HG03354 (cell line): Measurements from ENCODE around the gene PRM1.
"Not testable (repeated sequence)": the region's sequence is repeated elsewhere in the genome, so short reads cannot be mapped to it uniquely, and the experiment has no call there.

Experiments
- ATAC-seq: cut with Tn5 transposase; IDR thresholded peaks from one replicate; pipeline ENCODE4 v1.9.1; 2021; ENCODE audit warnings: mild to moderate bottlenecking; ENCODE audit not compliant: unreplicated experiment, poor library complexity, severe bottlenecking

The PRM1 gene

DNA sequence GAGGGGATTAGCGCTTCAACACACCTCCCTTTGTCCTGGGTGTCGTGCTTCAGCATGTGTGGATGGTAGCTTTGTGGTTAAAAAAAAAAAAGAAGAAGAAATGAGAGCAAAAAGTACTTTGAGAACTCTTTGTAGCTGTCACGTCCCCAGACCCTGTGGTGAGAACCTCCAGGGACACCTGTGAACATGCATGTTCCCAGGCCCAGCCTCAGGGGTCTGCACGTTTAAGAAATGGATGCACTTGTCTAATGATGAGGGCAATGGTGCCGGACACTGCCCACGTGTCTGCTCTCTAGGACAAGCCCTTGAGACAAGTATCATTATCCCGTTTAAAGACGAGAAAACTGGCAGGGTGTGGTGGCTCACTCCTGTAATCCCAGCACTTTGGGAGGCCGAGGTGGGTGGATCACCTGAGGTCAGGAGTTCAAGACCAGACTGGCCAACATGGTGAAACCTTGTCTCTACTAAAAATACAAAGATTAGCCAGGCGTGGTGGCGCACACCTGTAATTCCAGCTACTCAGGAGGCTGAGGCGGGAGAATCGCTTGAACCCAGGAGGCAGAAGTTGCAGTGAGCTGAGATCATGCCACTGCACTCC lies 17.9 kb upstream of the PRM1 start:
- not testable (repeated sequence) for ATAC-seq

DNA sequence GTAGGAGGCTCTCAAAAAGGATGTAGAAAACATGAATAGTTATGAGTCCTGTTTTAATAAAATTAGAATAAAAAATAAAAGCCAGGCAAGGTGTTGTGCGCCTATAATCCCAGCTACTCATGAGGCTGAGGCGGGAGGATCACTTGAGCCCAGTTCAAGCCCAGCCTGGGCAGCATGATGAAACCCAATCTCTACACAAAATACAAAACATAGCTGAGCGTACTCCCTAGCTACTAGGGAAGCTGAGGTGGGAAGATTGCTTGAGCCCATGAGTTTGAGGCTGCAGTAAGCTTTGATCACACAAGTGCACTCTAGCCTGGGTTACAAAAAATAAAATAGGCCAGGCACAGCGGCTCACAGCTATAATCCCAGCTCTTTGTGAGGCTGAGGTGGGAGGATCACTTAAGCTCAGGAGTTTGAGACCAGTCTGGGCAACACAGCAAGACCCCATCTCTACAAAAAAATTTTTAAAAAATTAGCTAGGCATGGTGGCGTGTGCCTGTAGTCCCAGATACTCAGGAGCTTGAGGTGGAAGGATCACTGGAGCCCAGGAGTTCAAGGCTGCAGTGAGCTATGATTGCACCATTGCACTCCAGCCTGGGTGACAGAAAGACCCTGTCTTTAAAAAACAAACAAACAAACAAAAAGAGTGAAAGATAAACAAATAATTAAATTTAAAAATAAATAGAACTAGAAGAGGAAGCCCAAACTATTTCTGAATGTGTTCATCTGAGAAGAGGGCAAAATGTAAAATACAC lies 17.2 kb upstream of the PRM1 start:
- no peak for ATAC-seq

DNA sequence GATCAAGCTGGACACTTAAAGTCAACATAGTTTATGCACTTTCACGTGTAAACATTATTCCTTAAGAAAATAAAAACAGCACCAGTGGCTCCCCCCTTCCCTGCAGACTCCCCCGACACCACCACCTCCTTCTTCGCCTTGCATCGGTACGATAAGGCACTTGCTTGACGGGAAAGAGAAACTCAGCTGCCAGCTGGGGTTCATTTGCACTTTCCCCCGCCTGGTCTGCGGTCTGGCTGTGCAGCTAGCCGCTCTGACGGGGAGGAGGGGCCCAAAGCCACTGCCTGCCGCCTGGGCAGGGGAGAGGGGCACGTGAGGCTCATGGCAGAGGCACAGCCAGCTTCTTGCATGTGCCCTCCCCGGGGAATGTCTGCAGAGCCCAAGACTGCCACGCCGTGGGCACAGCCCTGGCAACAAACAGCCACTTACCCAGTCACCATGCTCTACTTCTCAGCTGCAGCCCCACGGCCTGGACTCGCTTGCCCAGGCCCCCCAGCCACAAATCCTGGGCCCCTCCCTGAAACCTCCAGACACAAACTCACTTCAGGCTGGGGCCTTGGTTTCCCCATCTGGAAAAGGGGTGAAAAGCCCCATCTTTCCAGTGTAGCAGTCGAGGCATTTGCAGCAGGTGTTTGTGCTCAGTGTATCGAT lies 16.5 kb upstream of the PRM1 start:
- ATAC-seq: peak; percentile 82

DNA sequence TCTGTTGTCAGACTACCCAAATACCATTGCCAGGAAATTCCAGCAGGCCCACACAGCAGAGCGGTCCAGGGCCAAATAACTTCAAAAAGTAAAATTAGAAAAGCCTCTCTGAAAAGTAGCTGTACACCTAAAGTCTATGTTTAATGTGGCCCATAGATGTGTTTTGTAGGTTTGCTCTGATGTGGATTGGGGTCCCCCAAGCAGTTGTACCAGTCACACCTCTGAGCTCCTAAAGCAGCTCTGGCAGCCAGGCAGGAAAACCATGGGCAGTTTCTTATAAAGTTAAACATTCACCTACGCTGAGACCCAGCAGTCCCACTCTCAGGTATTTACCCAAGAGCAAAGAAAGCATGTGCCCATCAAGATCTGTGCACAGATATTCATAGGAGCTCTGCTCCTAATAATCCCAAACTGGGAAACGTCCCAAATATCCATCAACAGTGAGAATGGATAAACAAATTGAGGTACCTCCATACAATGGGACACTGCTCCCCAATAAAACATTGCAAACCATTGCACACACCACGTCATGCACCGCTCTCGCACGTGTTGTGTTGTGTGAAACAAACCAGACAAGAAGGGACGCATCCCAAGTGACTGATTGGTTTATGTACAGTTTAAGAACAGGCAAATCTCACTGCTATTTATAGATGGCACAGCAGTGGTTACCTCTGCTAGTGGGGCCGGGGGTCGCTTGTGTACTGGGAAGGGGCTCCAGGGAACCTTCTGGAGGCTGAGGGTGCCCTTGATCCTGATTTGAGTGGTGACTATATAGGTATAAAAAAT lies 15.8 kb upstream of the PRM1 start:
- peak; percentile 32 for ATAC-seq

DNA sequence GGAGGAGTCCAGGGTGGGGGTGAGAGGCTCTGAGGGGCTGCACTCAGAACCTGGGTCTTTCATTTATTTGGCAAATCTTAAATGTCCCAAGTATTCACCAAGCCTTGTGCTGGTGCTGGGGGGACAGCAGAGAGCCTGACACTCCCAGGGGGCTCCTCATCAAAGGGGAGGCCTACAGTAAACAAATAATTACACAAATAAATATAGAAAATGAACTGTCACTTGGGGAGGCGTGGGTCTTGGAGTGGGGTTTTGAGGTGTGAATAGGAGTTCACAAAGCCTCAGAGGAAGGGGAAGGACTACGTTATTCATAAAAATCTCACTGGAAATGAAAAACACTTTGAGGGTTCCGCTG lies 15.2 kb upstream of the PRM1 start:
- ATAC-seq: no peak

DNA sequence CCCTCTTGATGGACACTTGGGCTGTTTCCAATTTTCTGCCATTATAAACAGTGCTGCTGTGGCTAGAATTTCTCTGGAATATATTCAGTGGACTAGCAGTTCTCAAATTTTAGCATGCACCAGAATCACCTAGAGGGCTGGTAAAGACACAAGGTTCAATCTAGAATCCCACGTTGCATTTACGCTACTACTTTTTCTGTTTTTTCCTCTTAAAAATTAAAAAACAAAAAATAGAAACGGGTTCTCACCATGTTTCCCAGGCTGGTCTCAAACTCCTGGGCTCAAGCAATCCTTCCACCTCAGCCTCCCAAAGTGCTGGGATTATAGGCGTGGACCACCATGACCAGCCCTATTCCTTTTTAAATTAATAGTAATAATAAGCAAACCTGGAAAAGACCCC lies 14.5 kb upstream of the PRM1 start:
- ATAC-seq: no peak

DNA sequence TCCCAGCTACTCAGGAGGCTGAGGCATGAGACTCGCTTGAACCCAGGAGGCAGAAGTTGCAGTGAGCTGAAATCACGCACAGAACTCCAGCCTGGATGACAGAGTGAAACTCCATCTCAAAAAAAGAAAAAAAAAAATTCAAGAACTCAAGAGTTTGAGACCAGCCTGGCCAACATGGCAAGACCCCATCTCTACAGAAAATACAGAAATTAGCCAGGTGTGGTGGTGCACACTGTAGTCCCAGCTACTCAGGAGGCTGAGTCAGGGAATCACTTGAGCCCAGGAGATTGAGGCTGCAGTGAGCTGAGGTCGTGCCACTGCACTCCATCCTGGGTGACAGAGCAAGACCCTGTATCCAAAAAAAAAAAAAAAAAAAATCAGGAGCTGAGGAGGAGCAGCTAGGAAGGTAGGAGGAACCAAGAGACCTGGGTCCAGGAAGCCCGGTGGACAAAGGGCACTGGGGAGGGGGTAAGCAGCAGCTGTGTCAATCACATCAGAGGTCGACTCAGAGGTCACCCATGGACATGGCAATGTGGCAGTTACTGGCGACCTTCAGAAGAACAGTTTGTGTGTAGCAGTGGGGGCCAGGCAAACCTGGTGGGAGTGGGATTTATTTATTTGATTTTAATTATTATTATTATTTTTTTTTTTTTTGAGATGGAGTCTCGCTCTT lies 11.1 kb upstream of the PRM1 start:
- no peak for ATAC-seq

DNA sequence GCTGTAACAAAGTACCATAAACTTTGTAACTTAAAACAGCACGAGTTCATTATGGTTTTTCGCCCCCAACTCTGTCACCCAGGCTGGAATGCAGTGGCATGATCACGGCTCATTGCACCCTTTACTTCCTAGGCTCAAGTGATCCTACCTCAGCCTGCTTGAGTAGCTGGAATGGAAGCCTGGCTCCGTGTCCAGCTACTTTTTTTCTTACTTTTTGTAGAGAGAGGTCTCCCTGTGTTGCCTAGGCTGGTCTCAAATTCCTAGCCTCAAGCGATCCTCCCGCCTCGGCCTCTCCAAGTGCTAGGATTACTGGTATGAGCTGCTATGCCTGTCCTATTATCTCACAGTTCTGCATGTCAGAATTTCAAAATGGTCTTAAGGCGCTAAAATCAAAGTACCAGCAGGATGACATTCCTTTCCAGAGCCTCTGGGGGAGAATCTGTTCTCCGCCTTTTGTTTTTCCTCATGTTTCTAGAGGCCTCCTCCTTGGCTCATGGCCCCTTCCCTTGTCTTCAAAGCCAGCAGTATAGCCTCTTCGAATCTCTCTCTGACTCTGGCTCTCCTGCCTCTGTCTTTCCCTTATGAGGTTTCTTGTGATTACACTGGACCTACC lies 10.1 kb upstream of the PRM1 start:
- ATAC-seq: no peak

DNA sequence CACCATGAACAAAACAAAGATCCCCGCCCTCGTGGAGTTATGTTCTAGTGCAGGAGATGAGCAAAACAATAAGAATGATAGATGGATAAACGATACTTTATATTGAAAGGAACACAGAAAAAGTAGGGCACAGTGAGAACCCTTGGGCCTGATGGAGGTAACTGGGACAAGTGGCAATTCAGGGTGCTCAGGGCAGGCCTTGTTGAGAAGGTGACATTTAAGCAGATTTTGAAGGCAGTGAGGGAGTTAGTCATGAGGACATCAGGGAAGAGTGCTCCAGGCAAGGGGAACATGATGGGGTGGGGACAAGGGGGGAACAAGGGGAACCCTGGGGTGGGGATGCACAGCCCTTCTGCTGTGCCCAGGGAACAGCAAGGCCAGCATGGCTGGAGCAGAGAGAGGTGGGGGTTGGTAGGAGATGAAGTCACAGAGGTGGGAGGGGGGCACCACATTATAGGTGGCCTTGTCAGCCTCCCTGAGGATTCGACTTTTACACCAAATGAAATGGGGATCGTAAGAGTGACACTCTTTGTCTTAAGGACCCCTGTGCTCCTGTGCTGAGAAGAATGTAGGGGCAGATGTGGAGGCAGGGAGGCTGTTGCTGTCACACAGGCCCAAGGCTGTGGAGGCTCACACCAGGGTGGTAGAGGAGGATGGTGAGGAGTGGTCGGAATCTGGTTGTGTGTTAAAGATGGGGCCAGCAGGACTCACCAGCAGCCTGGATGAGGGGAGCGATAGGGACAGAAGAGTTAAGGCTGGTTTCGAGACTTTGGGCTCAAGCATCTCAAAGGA lies 9.2 kb upstream of the PRM1 start:
- no peak for ATAC-seq

DNA sequence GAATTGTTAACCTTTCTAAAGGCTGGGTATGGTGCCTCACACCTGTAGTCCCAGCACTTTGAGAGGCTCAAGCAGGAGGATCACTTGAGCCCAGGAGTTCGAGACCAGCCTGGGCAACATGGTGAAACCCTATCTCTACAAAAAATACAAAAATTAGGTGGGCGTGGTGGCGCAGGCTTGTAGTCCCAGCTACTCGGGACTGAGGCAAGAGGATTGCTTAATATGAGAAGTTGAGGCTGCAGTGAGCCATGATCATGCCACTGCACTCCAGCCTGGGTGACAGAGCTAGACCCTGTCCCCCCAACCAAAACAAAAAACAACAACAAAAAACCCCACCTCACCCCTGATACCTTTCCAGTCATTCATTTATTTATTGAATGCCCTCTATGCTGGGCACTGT lies 8.6 kb upstream of the PRM1 start:
- ATAC-seq: not testable (repeated sequence)

DNA sequence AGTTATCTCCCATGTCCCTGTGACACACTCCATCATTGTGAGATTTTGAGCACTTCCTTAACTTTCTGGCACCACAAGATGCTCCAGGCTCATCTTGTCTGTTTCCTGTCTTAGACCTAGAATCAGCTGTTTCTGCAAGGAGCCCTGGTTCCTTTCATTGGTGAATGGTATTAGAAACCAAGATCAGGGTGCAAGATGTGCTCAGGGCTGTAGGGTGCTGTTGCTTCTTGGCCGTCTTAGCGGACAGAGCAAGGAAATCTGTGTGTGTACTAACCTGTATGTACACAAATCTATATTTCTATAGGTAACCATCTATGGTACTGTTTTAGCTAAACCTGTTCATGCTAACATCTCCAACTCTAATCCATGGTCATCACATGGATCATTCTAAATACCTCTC lies 8.1 kb upstream of the PRM1 start:
- ATAC-seq: no peak

DNA sequence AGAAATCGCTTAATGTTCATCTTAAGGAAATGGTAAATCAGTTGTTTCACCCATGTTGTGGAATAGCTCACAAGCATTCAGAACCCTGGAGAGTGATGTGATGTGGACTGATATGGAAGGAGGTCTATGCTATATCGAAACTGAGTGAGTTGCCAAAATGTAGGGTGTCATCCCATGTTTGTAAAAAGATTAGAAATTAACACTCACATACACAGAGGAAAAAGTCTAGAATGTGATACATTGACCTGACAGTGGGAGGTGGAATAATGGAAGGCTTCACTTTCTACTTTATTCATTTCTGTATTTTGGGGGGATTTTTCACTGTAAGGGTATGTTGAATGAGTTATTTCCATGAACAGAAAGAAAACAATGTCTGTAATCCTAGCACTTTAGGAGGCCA lies 4.7 kb upstream of the PRM1 start:
- ATAC-seq: no peak

DNA sequence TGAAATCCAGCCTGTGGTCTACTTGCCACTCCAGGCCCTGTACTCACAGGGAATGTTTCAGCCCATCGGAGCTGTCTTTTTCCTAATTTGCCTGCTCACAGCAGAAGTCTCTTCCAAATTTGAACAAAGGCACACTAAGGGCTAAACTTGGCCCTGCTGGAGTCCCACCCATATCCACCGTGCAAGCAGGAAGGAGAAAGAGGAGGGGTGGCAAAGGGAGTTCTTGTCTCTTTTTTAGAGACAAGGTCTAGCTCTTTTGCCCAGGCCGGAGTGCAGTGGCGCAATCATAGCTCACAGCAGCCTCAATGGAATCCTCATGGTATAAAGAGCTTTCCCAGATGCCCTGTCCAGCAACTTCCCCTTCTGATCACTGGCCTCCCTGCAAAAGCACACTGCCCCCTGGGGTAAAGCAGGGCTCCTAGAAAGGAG lies 2.7 kb upstream of the PRM1 start:
- ATAC-seq: no peak

DNA sequence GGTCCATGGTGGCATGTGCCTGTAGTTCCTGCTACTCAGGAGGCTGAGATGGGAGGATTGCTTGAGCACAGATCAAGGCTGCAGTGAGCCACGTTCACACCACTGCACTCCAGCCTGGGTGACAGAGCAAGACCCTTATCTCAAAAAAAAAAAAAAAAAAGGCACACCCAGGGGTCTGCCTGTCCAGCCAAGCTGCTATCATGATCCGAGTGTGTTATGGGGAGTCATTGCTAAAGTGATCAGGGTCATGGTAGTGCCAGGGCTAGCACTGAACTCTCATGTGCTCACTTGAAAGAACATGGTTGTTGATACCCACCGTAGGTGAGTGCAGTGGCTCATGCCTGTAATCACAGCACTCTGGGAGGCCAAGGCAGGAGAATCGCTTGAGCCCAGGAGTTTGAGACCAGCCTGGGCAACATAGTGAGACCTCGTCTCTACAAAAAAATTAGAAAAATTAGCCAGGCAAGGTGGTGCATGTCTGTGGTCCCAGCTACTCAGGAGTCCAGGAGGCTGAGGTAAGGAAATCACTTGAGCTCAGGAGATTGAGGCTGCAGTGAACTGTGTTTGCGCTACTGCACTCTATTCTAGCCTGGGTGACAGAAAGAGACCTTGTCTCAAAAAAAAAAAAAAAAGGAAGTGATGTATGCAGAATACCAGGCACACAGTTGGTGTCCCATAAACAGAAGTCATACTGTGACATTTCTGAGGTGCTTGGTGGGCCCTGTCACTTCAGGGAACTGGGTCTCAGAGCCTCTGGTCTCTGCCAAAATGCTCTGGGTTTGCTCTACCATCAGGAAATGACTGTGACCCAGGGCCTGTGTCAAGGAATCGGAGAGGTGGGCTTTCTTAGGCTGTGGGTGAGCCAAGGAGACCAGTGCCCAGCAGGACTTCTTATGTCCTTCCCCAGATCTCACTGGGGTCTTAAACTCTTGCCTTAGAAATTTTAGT lies 2.2 kb downstream of the PRM1 start:
- ATAC-seq: no peak

DNA sequence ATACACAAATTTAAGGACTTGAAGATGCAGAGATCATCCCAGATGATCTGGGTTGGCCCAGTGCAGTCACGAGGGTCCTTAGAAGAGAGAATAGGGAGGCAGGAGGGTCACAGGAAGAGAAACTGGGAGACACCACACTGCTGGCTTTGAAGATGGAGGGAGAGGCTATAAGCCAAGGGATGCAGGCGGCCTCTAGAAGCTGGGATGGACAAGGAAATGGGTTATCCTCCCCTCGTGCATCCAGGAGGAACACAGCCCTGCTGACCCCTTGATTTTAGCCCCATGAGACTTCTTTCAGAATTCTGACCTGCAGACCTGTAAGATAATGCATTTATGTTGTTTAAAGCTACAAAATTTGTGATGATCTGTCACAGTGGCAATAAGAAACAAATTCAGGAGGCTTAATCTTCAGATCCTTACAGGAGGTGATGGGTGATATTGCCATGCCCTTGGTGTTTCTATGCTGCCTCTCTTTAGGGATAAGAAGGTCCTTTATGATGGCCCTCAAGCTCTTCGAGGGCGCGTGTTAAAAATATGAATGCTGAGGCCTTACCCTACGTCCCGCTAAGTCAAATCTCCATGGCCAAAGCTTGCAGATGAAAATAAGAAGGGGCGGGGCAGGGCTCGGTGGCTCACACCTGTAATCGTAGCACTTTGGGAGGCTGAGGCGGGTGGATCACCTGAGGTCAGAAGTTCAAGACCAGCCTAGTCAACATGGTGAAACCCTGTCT lies 3.4 kb downstream of the PRM1 start:
- ATAC-seq: no peak

DNA sequence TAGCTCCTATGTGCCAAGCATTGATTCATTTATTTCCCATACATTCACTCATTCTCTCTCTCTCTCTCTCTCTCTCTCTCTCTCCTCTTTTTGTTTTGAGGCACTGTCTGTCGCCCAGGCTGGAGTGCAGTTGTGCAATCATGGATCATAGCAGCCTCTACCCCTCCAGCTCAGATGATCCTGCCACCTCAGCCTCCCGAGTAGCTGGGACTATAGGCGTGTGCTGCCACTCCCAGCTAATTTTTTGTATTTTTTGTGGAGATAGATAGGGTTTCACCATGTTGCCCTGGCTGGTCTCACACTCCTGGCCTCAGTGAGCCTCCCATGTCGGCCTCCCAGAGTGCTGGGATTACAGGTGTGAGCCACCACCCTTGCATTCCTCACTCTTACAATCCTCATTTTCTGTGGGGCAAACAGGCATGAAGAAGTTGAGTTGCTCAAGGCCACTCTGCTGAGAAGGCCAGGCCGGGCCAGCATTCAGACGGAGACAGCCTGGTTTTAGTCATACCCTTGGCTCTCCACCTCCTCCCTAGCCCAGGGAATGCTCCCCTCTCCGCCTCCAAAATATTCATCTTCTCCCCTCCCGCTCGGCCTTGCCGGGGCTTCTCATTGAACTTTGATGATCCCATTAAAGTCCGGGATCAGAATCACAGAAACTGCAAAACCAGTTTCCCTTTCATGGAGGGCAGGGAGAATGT lies 4.1 kb downstream of the PRM1 start:
- no peak for ATAC-seq
